ENCODE measurements around the gene SLC7A1.

SLC7A1 gene

DNA sequence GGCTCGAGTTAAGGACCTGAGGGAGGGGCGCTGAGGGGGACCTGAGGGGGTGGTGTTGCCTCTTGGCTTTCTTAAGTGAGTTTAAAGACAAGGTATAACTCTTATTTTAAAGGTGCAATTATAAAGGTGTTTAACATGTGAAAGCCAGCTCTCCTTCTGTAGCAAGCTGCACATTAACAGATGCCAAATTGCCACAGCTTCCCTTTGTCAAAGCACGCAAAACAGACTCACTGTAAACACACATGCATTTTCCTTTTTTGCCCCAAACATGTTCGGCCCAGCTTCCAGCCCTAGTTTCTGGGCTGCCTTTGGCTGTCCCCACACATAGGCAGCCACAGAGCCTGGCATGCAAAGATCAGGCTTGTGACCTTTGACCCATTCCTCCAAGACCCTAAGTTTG lies 111.9 kb downstream of the SLC7A1 start:
- Mint-ChIP-seq H3K4me3 (no peak overlapping the region), H3K27ac (no peak overlapping the region), H3K9me3 (no peaks in the 10 kb centered on the region), H3K4me1 (ENCODE audit: low read depth) (peaks cover 24% of the 10 kb centered on the region), H3K27me3 (peaks cover 8% of the 10 kb centered on the region), H3K36me3 (ENCODE audit: low read depth) (no peaks in the 10 kb centered on the region)
- intact Hi-C loops (cut with micrococcal nuclease), result no loop called here

DNA sequence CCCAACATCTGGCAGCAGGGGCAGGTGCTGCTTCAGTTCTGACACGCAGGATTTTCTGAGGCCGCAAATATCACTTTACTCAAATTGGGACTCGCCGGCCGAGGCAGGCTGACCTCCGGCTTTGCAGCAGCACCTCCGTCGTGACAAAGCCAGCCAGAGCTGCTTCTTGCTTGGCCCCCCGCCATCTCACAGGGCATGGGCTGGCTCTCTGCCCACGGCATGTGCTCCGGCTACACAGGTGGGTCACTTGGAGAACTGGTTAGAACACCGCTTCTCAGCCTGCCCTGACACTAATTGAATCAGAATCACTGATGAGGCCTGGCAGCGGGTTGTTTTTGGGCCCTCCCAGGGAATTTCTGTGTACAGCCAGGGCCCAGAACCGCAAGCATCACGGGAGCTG lies 112.3 kb downstream of the SLC7A1 start:
- Mint-ChIP-seq H3K9me3 (no peaks in the 10 kb centered on the region), H3K4me1 (ENCODE audit: low read depth) (peaks cover 24% of the 10 kb centered on the region), H3K4me3 (no peak overlapping the region), H3K27ac (no peak overlapping the region), H3K27me3 (peaks cover 8% of the 10 kb centered on the region), H3K36me3 (ENCODE audit: low read depth) (no peaks in the 10 kb centered on the region)
- intact Hi-C loops (cut with micrococcal nuclease), result no loop called here

DNA sequence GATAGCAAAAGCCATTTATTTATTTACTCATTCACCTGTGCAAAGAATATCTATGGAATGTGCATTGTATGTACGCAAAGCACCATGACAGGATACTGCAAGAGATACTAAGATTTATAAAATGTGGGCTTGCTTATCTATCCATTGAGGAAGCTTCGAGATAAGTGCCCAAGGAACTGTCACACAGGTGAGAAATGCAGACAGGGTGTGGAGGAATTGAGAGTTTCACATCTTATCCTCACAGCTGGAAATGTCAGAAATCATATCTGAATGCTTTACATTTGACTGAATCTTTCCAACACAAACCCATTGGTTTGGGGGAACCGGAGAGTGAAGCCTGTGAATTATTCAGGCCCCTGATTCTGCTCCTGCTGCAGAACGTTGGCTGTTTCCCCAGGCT lies 113.0 kb downstream of the SLC7A1 start:
- Mint-ChIP-seq H3K4me1 (ENCODE audit: low read depth) (peaks cover 17% of the 10 kb centered on the region), H3K27ac (no peak overlapping the region), H3K9me3 (no peaks in the 10 kb centered on the region), H3K27me3 (peaks cover 4% of the 10 kb centered on the region), H3K36me3 (ENCODE audit: low read depth) (no peaks in the 10 kb centered on the region), H3K4me3 (no peak overlapping the region)
- intact Hi-C loops (cut with micrococcal nuclease), result no loop called here

DNA sequence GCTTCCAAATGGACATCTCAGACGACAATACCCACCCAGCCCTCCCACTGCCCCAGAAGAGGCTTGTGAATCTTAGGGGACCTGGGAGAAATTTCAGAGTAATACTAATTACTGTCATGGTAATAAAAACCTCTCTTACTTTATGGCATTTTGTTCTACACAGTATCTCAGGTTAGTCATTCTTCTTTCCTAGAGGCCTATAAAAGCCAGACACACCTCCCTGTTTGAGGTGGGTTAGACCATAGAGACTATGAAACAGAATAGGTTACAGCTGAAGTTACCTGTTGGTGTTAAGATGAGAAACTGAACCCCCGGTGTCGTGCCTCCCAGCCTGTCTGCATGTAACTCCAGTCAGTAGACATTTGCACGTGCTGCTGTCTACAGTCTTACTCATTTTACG lies 113.9 kb downstream of the SLC7A1 start:
- Mint-ChIP-seq H3K27me3 (peaks cover 4% of the 10 kb centered on the region), H3K36me3 (ENCODE audit: low read depth) (no peaks in the 10 kb centered on the region)

DNA sequence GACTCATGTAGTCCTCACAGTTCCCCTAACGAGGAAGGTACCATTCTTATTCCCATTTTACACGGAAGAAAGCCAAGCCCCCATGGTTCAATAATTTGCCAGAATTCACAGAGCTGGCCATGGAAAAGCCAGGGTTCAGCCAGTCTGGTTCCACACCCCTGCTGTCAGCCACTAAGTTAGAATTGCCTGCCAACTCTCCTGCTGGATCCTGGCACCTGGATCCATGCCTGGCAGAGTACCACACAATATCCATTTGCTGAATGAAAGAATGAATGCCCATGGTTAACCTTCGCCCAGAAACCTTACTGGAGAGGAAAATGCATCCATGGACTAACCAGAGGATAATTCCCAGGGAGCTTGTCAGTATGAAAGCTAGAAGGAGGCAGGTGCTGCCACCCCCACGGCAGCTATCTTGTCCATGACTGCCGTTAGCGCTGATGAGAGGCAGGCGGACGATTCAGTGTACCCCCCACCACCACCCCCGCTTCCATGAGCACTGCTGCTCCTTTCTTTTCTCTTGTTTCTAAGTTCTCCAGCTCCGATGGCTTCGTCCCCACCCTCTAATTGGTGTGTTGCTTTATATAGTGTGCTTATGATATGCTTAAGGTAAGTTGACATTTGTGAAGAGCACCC lies 114.5 kb downstream of the SLC7A1 start:
- Mint-ChIP-seq H3K27me3 (peaks cover 4% of the 10 kb centered on the region), H3K4me1 (ENCODE audit: low read depth) (peaks cover 5% of the 10 kb centered on the region), H3K36me3 (ENCODE audit: low read depth) (no peaks in the 10 kb centered on the region), H3K9me3 (no peaks in the 10 kb centered on the region), H3K4me3 (no peak overlapping the region), H3K27ac (no peak overlapping the region)
- intact Hi-C loops (cut with micrococcal nuclease), result no loop called here

More for the DNA sequence above, 113.9 kb downstream of the SLC7A1 start:
- Mint-ChIP-seq H3K4me3 (no peak overlapping the region), H3K27ac (no peak overlapping the region), H3K4me1 (ENCODE audit: low read depth) (peaks cover 11% of the 10 kb centered on the region), H3K9me3 (no peaks in the 10 kb centered on the region)
- intact Hi-C loops (cut with micrococcal nuclease), result no loop called here

DNA sequence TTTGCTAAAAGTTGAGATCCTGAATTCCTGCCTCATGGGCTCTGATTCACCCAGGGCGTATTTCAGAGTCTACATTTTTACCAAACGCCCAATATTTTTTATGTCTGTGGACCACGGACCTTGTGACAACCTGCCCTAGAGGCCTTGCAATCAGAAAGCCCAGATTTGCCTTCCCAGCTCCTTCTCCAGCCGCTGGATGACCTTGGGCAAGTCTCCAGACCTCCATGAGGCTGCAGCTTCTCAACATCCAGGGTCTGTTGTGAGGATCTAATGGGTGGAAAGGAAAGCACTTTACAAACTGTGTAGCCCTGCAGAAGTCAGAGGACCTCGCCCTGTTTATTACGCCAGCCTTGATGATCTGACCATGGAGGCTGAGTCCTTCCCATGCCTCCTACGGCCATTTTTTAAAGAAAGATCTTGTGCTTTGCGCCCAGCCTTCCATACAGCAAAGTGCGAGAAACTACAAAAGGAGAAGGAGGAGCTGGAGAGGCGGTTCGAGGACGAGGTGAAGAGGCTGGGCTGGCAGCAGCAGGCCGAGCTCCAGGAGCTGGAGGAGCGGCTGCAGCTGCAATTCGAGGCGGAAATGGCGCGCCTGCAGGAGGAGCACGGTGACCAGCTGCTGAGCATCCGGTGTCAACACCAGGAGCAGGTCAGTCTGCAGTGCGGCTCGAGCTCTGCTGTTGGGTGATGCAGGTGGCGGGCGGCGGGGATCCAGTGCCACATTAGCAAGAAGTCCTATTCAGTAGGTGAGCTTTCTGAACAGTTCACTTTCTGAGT lies 115.6 kb downstream of the SLC7A1 start:
- no peaks in the 10 kb centered on the region for H3K36me3 Mint-ChIP-seq (ENCODE audit: low read depth)
- H3K9me3 Mint-ChIP-seq, result no peaks in the 10 kb centered on the region
- intact Hi-C loops (cut with micrococcal nuclease), result no loop called here
- H3K27ac Mint-ChIP-seq, result no peak overlapping the region
- peaks cover 4% of the 10 kb centered on the region for H3K27me3 Mint-ChIP-seq
- no peak overlapping the region for H3K4me3 Mint-ChIP-seq
- H3K4me1 Mint-ChIP-seq (ENCODE audit: low read depth), result no peaks in the 10 kb centered on the region

DNA sequence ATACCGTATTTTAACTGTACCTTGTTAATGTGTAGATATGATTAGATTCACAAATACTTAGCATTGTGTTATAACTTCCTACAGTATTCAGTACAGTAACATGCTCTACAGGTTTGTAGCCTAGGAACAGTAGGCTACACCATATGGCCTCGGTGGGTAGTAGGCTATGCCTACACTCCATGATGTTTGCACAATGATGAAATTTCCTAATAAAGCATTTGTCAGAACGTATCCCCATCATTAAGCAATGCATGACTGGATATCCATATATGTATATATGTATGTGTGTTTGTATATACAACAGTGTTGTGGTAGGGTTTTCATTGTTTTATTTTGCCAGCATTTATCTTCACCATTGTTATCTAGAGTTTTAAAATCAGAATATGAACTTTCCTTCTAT lies 119.4 kb downstream of the SLC7A1 start:
- H3K4me3 Mint-ChIP-seq, result no peak overlapping the region
- peaks cover 11% of the 10 kb centered on the region for H3K4me1 Mint-ChIP-seq (ENCODE audit: low read depth)
- intact Hi-C loops (cut with micrococcal nuclease), result no loop called here
- H3K36me3 Mint-ChIP-seq (ENCODE audit: low read depth), result no peaks in the 10 kb centered on the region
- H3K27ac Mint-ChIP-seq, result no peak overlapping the region
- peaks cover 8% of the 10 kb centered on the region for H3K27me3 Mint-ChIP-seq
- no peaks in the 10 kb centered on the region for H3K9me3 Mint-ChIP-seq

DNA sequence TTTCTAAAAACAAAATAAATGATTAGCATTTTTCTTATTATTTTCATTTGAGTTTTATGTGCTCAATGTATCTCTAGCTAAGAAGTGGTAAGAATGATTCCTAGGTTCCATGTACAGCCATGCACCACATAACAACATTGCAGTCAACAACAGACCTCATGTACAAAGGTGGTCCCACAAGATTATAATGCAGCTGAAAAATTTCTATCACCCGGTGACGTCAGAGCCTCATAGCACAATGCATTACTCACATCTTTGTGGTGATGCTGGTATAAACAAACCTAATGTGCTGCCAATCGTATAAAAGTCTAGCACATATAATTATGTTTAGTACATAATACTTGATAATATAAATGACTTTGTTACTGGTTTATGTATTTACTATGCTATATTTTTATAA lies 120.5 kb downstream of the SLC7A1 start:
- no peaks in the 10 kb centered on the region for H3K36me3 Mint-ChIP-seq (ENCODE audit: low read depth)
- H3K9me3 Mint-ChIP-seq, result no peaks in the 10 kb centered on the region
- no peak overlapping the region for H3K4me3 Mint-ChIP-seq
- intact Hi-C loops (cut with micrococcal nuclease), result no loop called here
- peaks cover 11% of the 10 kb centered on the region for H3K4me1 Mint-ChIP-seq (ENCODE audit: low read depth)
- no peak overlapping the region for H3K27ac Mint-ChIP-seq
- H3K27me3 Mint-ChIP-seq, result peaks cover 8% of the 10 kb centered on the region

DNA sequence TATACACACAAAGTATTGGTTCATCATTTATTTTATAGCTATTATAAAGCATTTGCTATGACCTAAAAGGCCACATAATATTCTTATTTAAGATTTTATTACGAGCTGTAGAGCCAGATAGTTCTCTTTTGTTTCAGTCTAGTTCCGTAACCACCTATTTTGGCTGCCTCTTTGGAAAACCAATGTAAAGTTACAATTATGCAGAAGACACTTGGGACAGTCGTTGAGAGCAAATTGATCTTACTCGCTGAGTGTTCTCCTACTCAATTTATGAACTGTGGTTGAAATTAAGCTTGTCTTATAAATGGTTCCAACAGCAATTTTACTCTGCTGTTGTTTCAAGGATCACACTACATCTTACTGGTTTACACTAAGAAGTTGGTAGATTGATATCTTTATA lies 122.3 kb downstream of the SLC7A1 start:
- no peaks in the 10 kb centered on the region for H3K9me3 Mint-ChIP-seq
- H3K27me3 Mint-ChIP-seq, result peaks cover 5% of the 10 kb centered on the region
- intact Hi-C loops (cut with micrococcal nuclease), result no loop called here
- peaks cover 11% of the 10 kb centered on the region for H3K4me1 Mint-ChIP-seq (ENCODE audit: low read depth)
- no peak overlapping the region for H3K27ac Mint-ChIP-seq
- H3K36me3 Mint-ChIP-seq (ENCODE audit: low read depth), result no peaks in the 10 kb centered on the region
- no peak overlapping the region for H3K4me3 Mint-ChIP-seq

DNA sequence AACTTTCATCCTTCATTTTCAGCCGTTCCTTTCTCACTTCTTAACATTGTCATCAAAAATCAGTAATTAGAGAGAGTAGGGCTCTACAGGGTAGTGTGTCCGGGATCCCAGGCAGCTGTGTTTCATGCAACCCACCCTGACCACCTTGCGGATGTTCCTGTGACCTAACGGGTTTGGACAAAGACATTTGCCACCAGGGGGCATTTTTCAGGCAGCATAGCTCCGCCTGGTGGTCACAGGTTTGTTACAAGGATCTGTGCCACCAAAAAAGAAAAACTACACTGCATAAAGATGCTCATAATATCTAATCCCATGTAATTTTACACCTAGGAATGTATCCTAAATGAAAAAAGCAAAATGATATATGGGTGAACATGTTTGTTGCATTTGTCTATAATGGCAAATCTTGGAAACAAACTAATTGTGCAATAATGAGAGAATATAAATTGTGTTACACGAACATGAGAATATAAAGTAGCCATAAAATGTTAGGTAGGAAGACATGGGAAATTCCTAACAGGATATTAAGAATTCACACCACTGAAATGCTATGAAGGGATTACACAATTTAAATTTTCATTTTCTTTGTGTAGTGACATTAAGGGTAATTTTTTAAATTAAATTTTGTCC lies 123.0 kb downstream of the SLC7A1 start:
- intact Hi-C loops (cut with micrococcal nuclease), result no loop called here
- H3K27me3 Mint-ChIP-seq, result peaks cover 5% of the 10 kb centered on the region
- peaks cover 15% of the 10 kb centered on the region for H3K4me1 Mint-ChIP-seq (ENCODE audit: low read depth)
- no peaks in the 10 kb centered on the region for H3K36me3 Mint-ChIP-seq (ENCODE audit: low read depth)
- no peak overlapping the region for H3K4me3 Mint-ChIP-seq
- H3K27ac Mint-ChIP-seq, result no peak overlapping the region
- H3K9me3 Mint-ChIP-seq, result no peaks in the 10 kb centered on the region

DNA sequence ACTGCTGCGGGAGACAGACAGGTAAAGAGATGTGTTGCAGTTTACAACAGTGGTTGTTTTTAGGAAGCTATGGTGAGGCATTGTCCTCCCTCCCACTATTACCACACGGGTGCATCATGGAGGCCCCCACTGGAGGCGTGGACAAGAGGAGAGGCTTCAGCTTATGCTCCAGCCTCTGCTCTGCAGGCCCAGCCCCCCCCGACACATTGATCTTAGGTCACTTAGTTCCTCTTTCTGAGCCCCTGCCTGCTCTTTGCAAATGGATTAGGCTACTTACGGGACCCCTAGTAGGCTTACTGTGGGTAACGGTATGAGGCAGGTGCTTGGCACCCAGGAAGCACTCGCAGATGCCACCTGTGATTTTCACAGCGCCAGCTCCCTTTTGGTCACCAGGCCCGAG lies 123.9 kb downstream of the SLC7A1 start:
- intact Hi-C loops (cut with micrococcal nuclease), result no loop called here
- Mint-ChIP-seq H3K36me3 (ENCODE audit: low read depth) (no peaks in the 10 kb centered on the region), H3K4me3 (no peak overlapping the region), H3K27ac (no peak overlapping the region), H3K27me3 (peaks cover 5% of the 10 kb centered on the region), H3K9me3 (no peaks in the 10 kb centered on the region), H3K4me1 (ENCODE audit: low read depth) (peaks cover 18% of the 10 kb centered on the region)

DNA sequence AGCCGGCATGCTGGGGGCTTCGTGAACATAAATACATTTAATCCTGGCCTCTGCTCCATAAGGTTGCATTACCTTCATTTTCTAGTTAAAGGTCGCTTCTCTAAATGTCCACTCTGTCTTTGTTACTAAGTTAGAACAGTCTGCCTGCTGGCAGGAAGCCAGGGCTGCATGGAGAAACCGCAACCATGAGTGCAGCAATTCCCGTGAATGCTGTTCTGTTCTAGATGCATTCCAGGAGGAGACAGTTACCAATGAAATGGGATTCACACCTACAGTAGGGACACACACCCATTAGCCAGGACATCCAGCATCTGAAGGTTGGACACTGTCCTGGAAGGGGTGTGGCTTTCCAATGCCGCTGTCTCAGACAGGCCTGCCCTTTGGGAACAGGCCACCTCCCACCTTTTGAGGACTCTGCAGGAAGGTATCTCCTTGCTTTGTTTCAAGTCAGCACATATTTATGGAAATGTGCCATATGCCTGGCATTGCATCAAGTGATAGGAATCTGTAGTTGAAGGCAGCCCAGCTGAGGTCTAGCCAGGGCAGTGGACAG lies 129.7 kb downstream of the SLC7A1 start:
- H3K27ac Mint-ChIP-seq, result no peak overlapping the region
- intact Hi-C loops (cut with micrococcal nuclease), result no loop called here
- H3K9me3 Mint-ChIP-seq, result no peaks in the 10 kb centered on the region

DNA sequence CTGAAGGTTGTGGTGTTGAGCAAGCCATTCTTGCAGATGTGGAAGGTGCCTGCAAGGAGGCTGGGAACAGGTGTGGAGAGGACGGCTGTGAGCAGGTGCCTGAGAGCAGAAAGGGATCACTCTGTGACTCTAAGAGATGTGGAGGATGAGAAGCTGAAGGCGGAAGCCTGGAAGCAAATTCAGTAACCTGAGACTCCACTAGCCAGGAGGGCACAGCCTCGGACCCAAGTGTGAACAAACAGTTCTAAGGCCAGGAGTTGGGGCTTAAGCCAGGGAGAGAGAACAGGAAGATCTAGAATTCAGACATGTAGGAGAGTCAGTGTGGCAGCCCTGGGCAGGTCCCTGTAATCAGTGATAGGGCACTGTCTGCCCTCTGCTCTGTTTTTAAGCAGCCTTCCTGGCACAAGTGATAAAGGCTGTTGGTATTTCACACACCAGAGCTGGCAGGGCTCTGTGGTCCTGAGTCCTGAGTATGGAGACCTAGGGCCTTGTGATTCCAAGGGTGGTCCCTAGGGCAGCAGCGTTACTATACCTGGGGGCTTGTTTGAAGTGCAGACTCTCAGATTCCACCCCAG lies 131.3 kb downstream of the SLC7A1 start:
- H3K4me1 Mint-ChIP-seq (ENCODE audit: low read depth), result peaks cover 6% of the 10 kb centered on the region
- intact Hi-C loops (cut with micrococcal nuclease), result no loop called here
- H3K36me3 Mint-ChIP-seq (ENCODE audit: low read depth), result no peaks in the 10 kb centered on the region
- no peak overlapping the region for H3K4me3 Mint-ChIP-seq
- H3K27me3 Mint-ChIP-seq, result peaks cover 2% of the 10 kb centered on the region
- H3K9me3 Mint-ChIP-seq, result no peaks in the 10 kb centered on the region
- no peak overlapping the region for H3K27ac Mint-ChIP-seq

More for the DNA sequence above, 129.7 kb downstream of the SLC7A1 start:
- Mint-ChIP-seq H3K4me1 (ENCODE audit: low read depth) (peaks cover 6% of the 10 kb centered on the region), H3K36me3 (ENCODE audit: low read depth) (no peaks in the 10 kb centered on the region), H3K4me3 (no peak overlapping the region), H3K27me3 (peaks cover 2% of the 10 kb centered on the region)

DNA sequence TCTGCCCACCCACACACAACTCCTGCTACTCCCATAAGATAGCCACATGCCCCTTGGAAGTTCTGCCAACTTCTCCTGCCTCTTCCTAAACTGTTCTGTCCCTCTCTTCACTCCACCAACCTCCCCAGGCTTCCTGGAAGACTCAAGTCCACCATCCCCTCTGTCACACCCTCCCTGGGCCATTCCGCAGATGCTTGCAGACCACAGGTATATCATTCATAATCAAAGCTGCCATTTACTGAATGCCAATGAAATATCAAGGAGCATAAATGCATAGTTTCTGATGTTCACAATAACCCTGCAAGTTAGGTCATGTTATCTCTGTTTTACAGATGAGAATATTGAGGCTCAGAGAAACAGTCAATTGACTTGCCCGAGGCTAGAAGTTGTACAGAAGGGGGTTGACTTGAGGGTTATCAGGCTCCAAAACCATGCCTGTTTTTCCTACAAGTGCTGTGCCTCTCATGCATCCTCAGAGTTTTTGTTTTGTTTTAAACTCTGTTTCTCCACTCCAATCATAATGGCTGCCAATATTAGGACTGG lies 135.6 kb downstream of the SLC7A1 start:
- intact Hi-C loops (cut with micrococcal nuclease), result loop anchor here (5.0 kb wide), 1 partner anchor 252 kb away; no protein-coding TSS in a partner anchor
- H3K4me3 Mint-ChIP-seq, result no peak overlapping the region
- no peaks in the 10 kb centered on the region for H3K27me3 Mint-ChIP-seq
- no peaks in the 10 kb centered on the region for H3K36me3 Mint-ChIP-seq (ENCODE audit: low read depth)
- no peak overlapping the region for H3K27ac Mint-ChIP-seq
- no peaks in the 10 kb centered on the region for H3K9me3 Mint-ChIP-seq
- H3K4me1 Mint-ChIP-seq (ENCODE audit: low read depth), result no peaks in the 10 kb centered on the region

Measured in dendritic cell treated with granulocyte-macrophage colony-stimulating factor and Interleukin-4, amounts not matched to agents 40 ng/mL and 50 ng/mL, for 4 days (primary cell).